22Rv1 (cell line): ENCODE measurements around the gene UBASH3A.

Experiments
- CTCF ChIP-seq: fragments of 450-650 bp; IDR thresholded peaks from 2 replicates; pipeline ENCODE4 v1.5.1; 2017; ENCODE audit warnings: mild to moderate bottlenecking
- ZFX ChIP-seq: fragments of 450-650 bp; IDR thresholded peaks from 2 replicates; pipeline ENCODE4 v1.6.1; 2017; ENCODE audit warnings: antibody characterized with exemption, borderline replicate concordance

- no peak for TF ChIP-seq CTCF
- no peak for TF ChIP-seq ZFX
Measured at GRCh38 chr21:42429021-42429420, 25.3 kb downstream of the UBASH3A start.
